ENCODE data around the gene LTBP1. TPM values are rescaled to one million over a fixed set of nuclear protein-coding genes. Genes with fewer than 3 reads are reported as not detected.

Gene LTBP1
- total RNA-seq, 1 experiment from 2014 or later = 12.5 TPM

- BruUV-seq (replicated peaks) = no TSS peak
- in situ Hi-C loops (cut with HindIII; ENCODE audit: low pct_unique_long_range_greater_than_20kb, low sequenced_read_pairs) = no loop called here
- Histone ChIP-seq H3K9me3 (ENCODE audit: control insufficient read depth, insufficient read depth, low read depth, low read length) (no peaks in the 10 kb centered on the region), H3K4me3 (ENCODE audit: low read depth in 2 of 2, low read length in 2 of 2) (no peak overlapping the region), H3K27me3 (ENCODE audit: control insufficient read depth, insufficient read depth, low read length) (no peaks in the 10 kb centered on the region), H3K36me3 (ENCODE audit: control insufficient read depth, insufficient read depth, low read length) (no peaks in the 10 kb centered on the region), H3K4me1 (ENCODE audit: control insufficient read depth, insufficient read depth, low read length) (no peaks in the 10 kb centered on the region), H3K27ac (ENCODE audit: low read length) (no peak overlapping the region)
- ChIA-PET POLR2A (no interaction called here), CTCF (no interaction called here)
- ATAC-seq (no peak), DNase-seq (ENCODE audit: low read depth, low spot score) (no peak)
- TF ChIP-seq POLR2AphosphoS5 (IDR thresholded peaks at IDR 0.05; ENCODE audit: low read depth, low read length) (no peak), REST (IDR thresholded peaks at IDR 0.05; ENCODE audit: insufficient read depth in 1 of 2, low read depth in 2 of 2, low read length in 1 of 2) (no peak), CTCF (IDR thresholded peaks at IDR 0.05) (no peak), SIN3A (IDR thresholded peaks at IDR 0.05; ENCODE audit: borderline replicate concordance, insufficient read depth, low read depth, low read length) (no peak)
- intact Hi-C loops (cut with micrococcal nuclease; ENCODE audit: unreplicated experiment) = no loop called here
These were observed 41.8 kb downstream of the LTBP1 start for GRCh38 chr2:32988525-32988924.

- Histone ChIP-seq H3K4me3 (ENCODE audit: low read depth in 2 of 2, low read length in 2 of 2) (no peak overlapping the region), H3K4me1 (ENCODE audit: control insufficient read depth, insufficient read depth, low read length) (no peaks in the 10 kb centered on the region), H3K27ac (ENCODE audit: low read length) (no peak overlapping the region), H3K27me3 (ENCODE audit: control insufficient read depth, insufficient read depth, low read length) (no peaks in the 10 kb centered on the region), H3K9me3 (ENCODE audit: control insufficient read depth, insufficient read depth, low read depth, low read length) (no peaks in the 10 kb centered on the region), H3K36me3 (ENCODE audit: control insufficient read depth, insufficient read depth, low read length) (no peaks in the 10 kb centered on the region)
- no TSS peak for BruUV-seq (replicated peaks)
- ATAC-seq (no peak), DNase-seq (ENCODE audit: low read depth, low spot score) (no peak)
- CTCF ChIA-PET = no interaction called here
- intact Hi-C loops (cut with micrococcal nuclease; ENCODE audit: unreplicated experiment) (no loop called here), in situ Hi-C loops (cut with HindIII; ENCODE audit: low pct_unique_long_range_greater_than_20kb, low sequenced_read_pairs) (no loop called here)
- TF ChIP-seq REST (IDR thresholded peaks at IDR 0.05; ENCODE audit: insufficient read depth in 1 of 2, low read depth in 2 of 2, low read length in 1 of 2) (no peak), CTCF (IDR thresholded peaks at IDR 0.05) (no peak), POLR2AphosphoS5 (IDR thresholded peaks at IDR 0.05; ENCODE audit: low read depth, low read length) (no peak), TCF7L2 (IDR thresholded peaks at IDR 0.05; ENCODE audit: low read depth, low read length) (no peak), SIN3A (IDR thresholded peaks at IDR 0.05; ENCODE audit: borderline replicate concordance, insufficient read depth, low read depth, low read length) (no peak)
- POLR2A ChIA-PET = no interaction called here
These were observed 43.8 kb downstream of the LTBP1 start for GRCh38 chr2:32990556-32990955.

Measured in Panc1 (cell line).